HepG2 (cell line): Measurements from ENCODE around the gene PIP5K1A. TPM values are rescaled to one million over a fixed set of nuclear protein-coding genes. Genes with fewer than 3 reads are reported as not detected.

ENCODE experiments used
- CBX2 ChIP-seq, 2 experiments: fragments of 200-600 bp in 1 of 2; sonication (generic); formaldehyde crosslinking in 1 of 2; IDR thresholded peaks; 2 replicates each; pipeline versions ENCODE4 v1.7.0 to v1.8.1; 2018 to 2022; ENCODE audit warnings: low read depth in 2 of 2, low read length in 1 of 2, mild to moderate bottlenecking in 1 of 2, missing genetic modification reagents in 1 of 2
- FOSL1 ChIP-seq: sonication (generic); formaldehyde crosslinking; IDR thresholded peaks from 2 replicates; pipeline ENCODE4 v1.9.0; 2021; ENCODE audit warnings: missing genetic modification reagents, borderline replicate concordance
- HHEX ChIP-seq: IDR thresholded peaks from 2 replicates; pipeline ENCODE4 v1.6.1; 2016; ENCODE audit warnings: control low read depth
- KMT2B ChIP-seq: IDR thresholded peaks from 2 replicates; pipeline ENCODE4 v1.6.1; 2016; ENCODE audit warnings: missing genetic modification reagents, missing compliant biosample characterization
- POLR2A ChIP-seq, 2 experiments: IDR thresholded peaks; 2 replicates each; pipeline ENCODE4 v1.6.1; 2011; ENCODE audit warnings: low read depth in 2 of 2, low read length in 2 of 2, mild to moderate bottlenecking in 1 of 2, moderate library complexity in 1 of 2; ENCODE audit not compliant: insufficient read depth in 1 of 2
- TAF15 ChIP-seq: fragments of 200-400 bp; formaldehyde crosslinking; IDR thresholded peaks from one replicate; pipeline ENCODE4 v1.6.1; 2018; ENCODE audit warnings: mild to moderate bottlenecking, low read depth, low read length; ENCODE audit not compliant: poor library complexity, severe bottlenecking
- YEATS2 ChIP-seq: sonication (generic); formaldehyde crosslinking; IDR thresholded peaks from 2 replicates; pipeline ENCODE4 v1.4.0; 2020; ENCODE audit warnings: missing genetic modification reagents, borderline replicate concordance
- ZBTB21 ChIP-seq: sonication (generic); formaldehyde crosslinking; IDR thresholded peaks from 2 replicates; pipeline ENCODE4 v1.4.0; 2020; ENCODE audit warnings: missing genetic modification reagents
- ZBTB46 ChIP-seq: sonication (generic); formaldehyde crosslinking; IDR thresholded peaks from 2 replicates; pipeline ENCODE4 v1.4.0; 2020; ENCODE audit warnings: mild to moderate bottlenecking, missing genetic modification reagents, borderline replicate concordance
- ZMAT3 ChIP-seq: sonication (generic); formaldehyde crosslinking; conservative IDR thresholded peaks from 2 replicates; pipeline ENCODE4 v1.7.0; 2021; ENCODE audit warnings: missing genetic modification reagents
- ZNF121 ChIP-seq: sonication (generic); formaldehyde crosslinking; IDR thresholded peaks from 2 replicates; pipeline ENCODE4 v1.5.0; 2020; ENCODE audit warnings: mild to moderate bottlenecking, missing genetic modification reagents
- ZNF605 ChIP-seq: sonication (generic); formaldehyde crosslinking; IDR thresholded peaks from 2 replicates; pipeline ENCODE4 v1.8.0; 2022; ENCODE audit warnings: mild to moderate bottlenecking, missing genetic modification reagents
- ZNF615 ChIP-seq: sonication (generic); formaldehyde crosslinking; IDR thresholded peaks from 2 replicates; pipeline ENCODE4 v1.5.0; 2020; ENCODE audit warnings: mild to moderate bottlenecking, missing genetic modification reagents, borderline replicate concordance
- ZNF788 ChIP-seq: sonication (generic); formaldehyde crosslinking; IDR thresholded peaks from 2 replicates; pipeline ENCODE4 v1.5.0; 2020; ENCODE audit warnings: mild to moderate bottlenecking, missing genetic modification reagents, borderline replicate concordance
- ZSCAN9 ChIP-seq: IDR thresholded peaks from 2 replicates; pipeline ENCODE4 v1.6.1; 2016; ENCODE audit warnings: borderline replicate concordance
- polyA plus RNA-seq, 8 experiments: library from polyadenylated mRNA; depleted of rRNA in 3 of 8; stranded (reverse) in 7 of 8; unstranded in 1 of 8; fragments of >200 nt; fragmentation: Illumina TruSeq in 4 of 8; extraction: Trizol in 4 of 8; gene quantifications; 2 replicates each; pipeline versions ENCODE4 v1.2.1 to v1.2.3, GENCODE V29; 2011 to 2016; ENCODE audit warnings: low read depth in 4 of 8, missing spikeins in 1 of 8, mixed read lengths in 1 of 8; ENCODE audit not compliant: insufficient read depth in 1 of 8
- total RNA-seq, 5 experiments: library from RNA; depleted of rRNA; stranded (reverse); fragments of >200 nt; fragmentation: Illumina TruSeq; extraction: Trizol; gene quantifications; 2 replicates each; pipeline ENCODE4 v1.2.3, GENCODE V29; 2016; ENCODE audit warnings: low read depth in 1 of 5
- TF ChIP-seq, protein P1 (sequence below): sonication (generic); formaldehyde crosslinking; IDR thresholded peaks from 2 replicates; pipeline ENCODE4 v1.4.0; 2020; ENCODE audit warnings: mild to moderate bottlenecking, missing genetic modification reagents
- TF ChIP-seq, protein P2 (sequence below): sonication (generic); formaldehyde crosslinking; IDR thresholded peaks from 2 replicates; pipeline ENCODE4 v1.5.1; 2020; ENCODE audit warnings: missing genetic modification reagents, mild to moderate bottlenecking, borderline replicate concordance

PIP5K1A gene
- total and polyA plus RNA-seq, 2 of the 13 experiments (the other 11 are each of a cell fraction or from before 2014, with no cell fraction given), result 45.3 to 65.1 TPM

DNA sequence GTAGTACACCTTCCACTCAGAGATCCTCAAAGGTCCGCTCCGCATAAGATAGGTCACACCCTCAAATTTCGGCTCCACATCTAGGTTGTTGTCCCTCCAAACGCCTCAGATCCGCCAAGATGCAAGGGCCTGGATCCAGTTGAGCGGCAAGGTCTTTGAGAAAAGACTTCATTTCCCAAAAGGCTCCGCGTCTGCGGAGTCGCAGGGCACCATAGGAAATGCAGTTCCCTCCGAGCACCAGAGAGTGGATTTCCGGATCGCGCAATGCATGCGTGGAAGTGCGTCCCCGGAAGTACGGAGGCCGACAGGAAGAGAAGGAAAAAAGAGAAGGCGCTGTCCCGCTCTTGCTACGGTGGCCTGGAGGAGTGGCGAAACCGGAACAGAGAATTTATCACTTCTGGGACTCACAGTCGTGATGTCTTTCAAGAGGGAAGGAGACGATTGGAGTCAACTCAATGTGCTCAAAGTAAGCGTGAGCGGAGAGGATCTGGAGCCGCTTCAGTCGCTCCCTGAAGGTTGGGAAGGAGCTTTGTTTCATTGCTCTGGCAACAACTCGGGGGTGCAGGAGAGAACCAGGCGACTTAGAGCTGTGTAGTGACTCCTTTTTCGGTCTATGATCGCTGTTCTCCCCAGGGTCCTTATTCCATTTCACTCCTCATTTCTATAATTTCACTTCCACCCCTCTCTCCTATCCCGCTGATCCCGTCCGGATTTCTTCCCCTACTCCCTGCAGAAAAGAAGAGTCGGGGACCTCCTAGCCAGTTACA lies 32.4 kb upstream of the PIP5K1A start, which contains the start of the genes LYSMD1 and SCNM1 (continued):
- TF ChIP-seq, protein P1, sequence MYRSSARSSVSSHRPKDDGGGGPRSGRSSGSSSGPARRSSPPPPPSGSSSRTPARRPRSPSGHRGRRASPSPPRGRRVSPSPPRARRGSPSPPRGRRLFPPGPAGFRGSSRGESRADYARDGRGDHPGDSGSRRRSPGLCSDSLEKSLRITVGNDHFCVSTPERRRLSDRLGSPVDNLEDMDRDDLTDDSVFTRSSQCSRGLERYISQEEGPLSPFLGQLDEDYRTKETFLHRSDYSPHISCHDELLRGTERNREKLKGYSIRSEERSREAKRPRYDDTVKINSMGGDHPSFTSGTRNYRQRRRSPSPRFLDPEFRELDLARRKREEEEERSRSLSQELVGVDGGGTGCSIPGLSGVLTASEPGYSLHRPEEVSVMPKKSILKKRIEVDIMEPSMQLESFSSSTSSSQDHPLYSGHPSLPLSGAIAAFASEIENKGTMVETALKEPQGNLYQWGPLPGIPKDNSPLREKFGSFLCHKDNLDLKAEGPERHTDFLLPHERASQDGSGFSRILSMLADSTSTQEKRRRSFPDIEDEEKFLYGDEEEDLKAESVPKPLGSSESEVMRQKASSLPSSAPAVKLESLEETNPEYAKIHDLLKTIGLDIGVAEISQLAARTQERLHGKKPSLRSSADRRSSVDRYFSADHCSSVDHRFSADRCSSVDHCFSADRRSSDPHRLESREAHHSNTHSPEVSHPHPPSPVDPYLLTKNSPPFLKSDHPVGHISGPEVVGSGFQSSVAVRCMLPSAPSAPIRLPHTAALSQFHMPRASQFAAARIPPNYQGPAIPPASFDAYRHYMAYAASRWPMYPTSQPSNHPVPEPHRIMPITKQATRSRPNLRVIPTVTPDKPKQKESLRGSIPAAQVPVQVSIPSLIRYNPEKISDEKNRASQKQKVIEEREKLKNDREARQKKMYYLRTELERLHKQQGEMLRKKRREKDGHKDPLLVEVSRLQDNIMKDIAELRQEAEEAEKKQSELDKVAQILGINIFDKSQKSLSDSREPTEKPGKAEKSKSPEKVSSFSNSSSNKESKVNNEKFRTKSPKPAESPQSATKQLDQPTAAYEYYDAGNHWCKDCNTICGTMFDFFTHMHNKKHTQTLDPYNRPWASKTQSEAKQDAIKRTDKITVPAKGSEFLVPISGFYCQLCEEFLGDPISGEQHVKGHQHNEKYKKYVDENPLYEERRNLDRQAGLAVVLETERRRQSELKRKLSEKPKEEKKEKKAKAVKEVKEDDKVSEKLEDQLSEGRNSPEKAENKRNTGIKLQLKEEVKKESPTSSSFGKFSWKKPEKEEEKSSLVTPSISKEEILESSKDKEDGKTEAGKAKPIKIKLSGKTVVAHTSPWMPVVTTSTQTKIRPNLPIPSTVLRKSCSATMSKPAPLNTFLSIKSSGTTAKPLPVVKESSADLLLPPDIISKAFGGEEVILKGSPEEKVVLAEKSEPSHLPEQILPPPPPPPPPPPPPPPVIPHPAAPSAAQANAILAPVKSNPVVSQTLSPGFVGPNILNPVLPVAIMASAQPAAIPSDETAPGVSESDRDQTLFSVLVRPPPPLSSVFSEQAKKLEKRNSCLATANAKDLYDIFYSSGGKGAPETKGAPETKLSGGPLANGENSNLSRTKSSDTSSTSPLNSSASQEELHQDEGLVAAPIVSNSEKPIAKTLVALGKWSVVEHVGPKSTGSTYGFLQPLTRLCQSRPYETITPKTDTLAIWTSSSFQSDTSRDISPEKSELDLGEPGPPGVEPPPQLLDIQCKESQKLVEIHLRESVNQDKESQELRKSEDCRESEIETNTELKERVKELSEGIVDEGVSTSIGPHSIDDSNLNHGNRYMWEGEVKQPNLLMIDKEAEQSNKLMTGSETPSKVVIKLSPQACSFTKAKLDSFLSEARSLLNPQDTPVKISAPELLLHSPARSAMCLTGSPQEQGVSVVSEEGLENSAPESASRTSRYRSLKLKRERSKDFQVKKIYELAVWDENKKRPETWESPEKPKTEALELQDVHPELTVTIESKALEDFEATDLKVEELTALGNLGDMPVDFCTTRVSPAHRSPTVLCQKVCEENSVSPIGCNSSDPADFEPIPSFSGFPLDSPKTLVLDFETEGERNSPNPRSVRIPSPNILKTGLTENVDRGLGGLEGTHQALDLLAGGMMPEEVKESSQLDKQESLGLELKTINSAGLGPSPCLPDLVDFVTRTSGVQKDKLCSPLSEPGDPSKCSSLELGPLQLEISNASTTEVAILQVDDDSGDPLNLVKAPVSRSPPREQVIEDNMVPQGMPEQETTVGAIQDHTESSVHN (CRISPR knock-in tag), result no peak
- TF ChIP-seq YEATS2 (peak; percentile 99), CBX2 (IDR thresholded peaks at IDR 0.05; ENCODE audit: low read depth, low read length) (no peak), CBX2 (CRISPR knock-in tag; IDR thresholded peaks at IDR 0.05; ENCODE audit: low read depth) (no peak), ZSCAN9 (peak; percentile 58; the same call in 1 of the 2 replicates), TAF15 (no peak), ZBTB21 (CRISPR knock-in tag) (peak; percentile 64), ZNF121 (peak; percentile 23; the same call in 1 of the 2 replicates), ZNF605 (CRISPR knock-in tag) (peak; percentile 90), POLR2A (IDR thresholded peaks at IDR 0.05; ENCODE audit: insufficient read depth in 1 of 2, low read depth in 2 of 2, low read length in 2 of 2) (peak; percentile 63 to 73), ZNF788 (CRISPR knock-in tag) (peak; percentile 86), ZBTB46 (CRISPR knock-in tag) (no peak; the same call in 1 of the 2 replicates), FOSL1 (CRISPR knock-in tag) (no peak), ZNF615 (0 out of 2 replicates have a peak, but pooled peaks have one; percentile 30), ZMAT3 (CRISPR knock-in tag) (peak; percentile 81; the same call in 1 of the 2 replicates), HHEX (CRISPR knock-in tag) (no peak), KMT2B (peak; percentile 95)
- TF ChIP-seq, protein P2, sequence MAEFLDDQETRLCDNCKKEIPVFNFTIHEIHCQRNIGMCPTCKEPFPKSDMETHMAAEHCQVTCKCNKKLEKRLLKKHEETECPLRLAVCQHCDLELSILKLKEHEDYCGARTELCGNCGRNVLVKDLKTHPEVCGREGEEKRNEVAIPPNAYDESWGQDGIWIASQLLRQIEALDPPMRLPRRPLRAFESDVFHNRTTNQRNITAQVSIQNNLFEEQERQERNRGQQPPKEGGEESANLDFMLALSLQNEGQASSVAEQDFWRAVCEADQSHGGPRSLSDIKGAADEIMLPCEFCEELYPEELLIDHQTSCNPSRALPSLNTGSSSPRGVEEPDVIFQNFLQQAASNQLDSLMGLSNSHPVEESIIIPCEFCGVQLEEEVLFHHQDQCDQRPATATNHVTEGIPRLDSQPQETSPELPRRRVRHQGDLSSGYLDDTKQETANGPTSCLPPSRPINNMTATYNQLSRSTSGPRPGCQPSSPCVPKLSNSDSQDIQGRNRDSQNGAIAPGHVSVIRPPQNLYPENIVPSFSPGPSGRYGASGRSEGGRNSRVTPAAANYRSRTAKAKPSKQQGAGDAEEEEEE, result peak; percentile 88; the same call in 1 of the 2 replicates
